ENCODE data around the gene SARNP. TPM values are rescaled to one million over a fixed set of nuclear protein-coding genes. Genes with fewer than 3 reads are reported as not detected.

SARNP gene
- total and polyA plus RNA-seq, 2 donors (not counting 1 experiment from before 2014, with no cell fraction given) = 88.5 to 183 TPM

- no peak overlapping the region for H3K4me2 ChIP-seq (ENCODE audit: extremely low read depth, insufficient read depth, low read length)
- peaks cover 13% of the 10 kb centered on the region for H3K4me1 ChIP-seq (ENCODE audit: control insufficient read depth, extremely low read depth, insufficient read depth, low read length)
- no peaks in the 10 kb centered on the region for H3K9me3 ChIP-seq (ENCODE audit: control insufficient read depth, insufficient read depth, low read depth, low read length)
- TF ChIP-seq EZH2 (IDR thresholded peaks at IDR 0.05; ENCODE audit: low read length, missing control alignments) (no peak), CTCF (conservative IDR thresholded peaks at IDR 0.05 in 1 of 2, IDR thresholded peaks at IDR 0.05 in 1 of 2; ENCODE audit: low read depth in 1 of 2, low read length in 2 of 2) (no peak)
- H2AFZ ChIP-seq (ENCODE audit: low read length) = no peak overlapping the region
- H3K9ac ChIP-seq (ENCODE audit: insufficient read depth, low read length) = no peak overlapping the region
- DNase-seq (ENCODE audit: low read depth in 2 of 2) = no peak
- no peaks in the 10 kb centered on the region for H3K36me3 ChIP-seq (ENCODE audit: control insufficient read depth, insufficient read depth, low read length)
- H3K27ac ChIP-seq (ENCODE audit: insufficient read depth, low read length) = no peak overlapping the region
- H3K4me3 ChIP-seq (replicated peaks in 1 of 4; ENCODE audit: control extremely low read depth in 1 of 4, insufficient read depth in 1 of 4, low read depth in 3 of 4, low read length in 4 of 4) = no peak overlapping the region
- no peaks in the 10 kb centered on the region for H3K27me3 ChIP-seq (ENCODE audit: control insufficient read depth, insufficient read depth, low read length)
- no peaks in the 10 kb centered on the region for H4K20me1 ChIP-seq (ENCODE audit: control insufficient read depth, extremely low read depth, insufficient read depth, low read length)
- no peaks in the 10 kb centered on the region for H3K79me2 ChIP-seq (ENCODE audit: control insufficient read depth, insufficient read depth, low read length)
These were observed 32.3 kb upstream of the SARNP start for GRCh38 chr12:55849616-55850343.

- peak; percentile 99 to 100 for DNase-seq (ENCODE audit: low read depth in 2 of 2)
- H3K27ac ChIP-seq (ENCODE audit: insufficient read depth, low read length) = peak overlapping the region; percentile 99
- no peaks in the 10 kb centered on the region for H3K79me2 ChIP-seq (ENCODE audit: control insufficient read depth, insufficient read depth, low read length)
- H4K20me1 ChIP-seq (ENCODE audit: control insufficient read depth, extremely low read depth, insufficient read depth, low read length) = no peaks in the 10 kb centered on the region
- peak overlapping the region in 3 of 4 experiments; percentile 5 to 42 (median 36) for H3K4me3 ChIP-seq (replicated peaks in 1 of 4; ENCODE audit: control extremely low read depth in 1 of 4, insufficient read depth in 1 of 4, low read depth in 3 of 4, low read length in 4 of 4)
- H3K27me3 ChIP-seq (ENCODE audit: control insufficient read depth, insufficient read depth, low read length) = no peaks in the 10 kb centered on the region
- H3K9ac ChIP-seq (ENCODE audit: insufficient read depth, low read length) = peak overlapping the region; percentile 66
- H3K4me2 ChIP-seq (ENCODE audit: extremely low read depth, insufficient read depth, low read length) = peak overlapping the region; percentile 81
- H3K36me3 ChIP-seq (ENCODE audit: control insufficient read depth, insufficient read depth, low read length) = no peaks in the 10 kb centered on the region
- H3K4me1 ChIP-seq (ENCODE audit: control insufficient read depth, extremely low read depth, insufficient read depth, low read length) = peaks cover 15% of the 10 kb centered on the region
- TF ChIP-seq CTCF (conservative IDR thresholded peaks at IDR 0.05 in 1 of 2, IDR thresholded peaks at IDR 0.05 in 1 of 2; ENCODE audit: low read depth in 1 of 2, low read length in 2 of 2) = no peak
- TF ChIP-seq EZH2 (IDR thresholded peaks at IDR 0.05; ENCODE audit: low read length, missing control alignments) = no peak
- peak overlapping the region; percentile 27 for H2AFZ ChIP-seq (ENCODE audit: low read length)
- H3K9me3 ChIP-seq (ENCODE audit: control insufficient read depth, insufficient read depth, low read depth, low read length) = no peaks in the 10 kb centered on the region
These were observed 30.2 kb upstream of the SARNP start for GRCh38 chr12:55847603-55848291.

- peak overlapping the region; percentile 81 for H3K4me2 ChIP-seq (ENCODE audit: extremely low read depth, insufficient read depth, low read length)
These were observed 29.5 kb upstream of the SARNP start for GRCh38 chr12:55847033-55847432.

More at GRCh38 chr12:55847033-55847432, 29.5 kb upstream of the SARNP start:
- H3K9me3 ChIP-seq (ENCODE audit: control insufficient read depth, insufficient read depth, low read depth, low read length) = no peaks in the 10 kb centered on the region
- peaks cover 15% of the 10 kb centered on the region for H3K4me1 ChIP-seq (ENCODE audit: control insufficient read depth, extremely low read depth, insufficient read depth, low read length)
- no peaks in the 10 kb centered on the region for H3K79me2 ChIP-seq (ENCODE audit: control insufficient read depth, insufficient read depth, low read length)
- peak; percentile 72 to 84 for DNase-seq (ENCODE audit: low read depth in 2 of 2)
- H2AFZ ChIP-seq (ENCODE audit: low read length) = no peak overlapping the region
- H3K4me3 ChIP-seq (replicated peaks in 1 of 4; ENCODE audit: control extremely low read depth in 1 of 4, insufficient read depth in 1 of 4, low read depth in 3 of 4, low read length in 4 of 4) = no peak overlapping the region
- H3K9ac ChIP-seq (ENCODE audit: insufficient read depth, low read length) = peak overlapping the region; percentile 66
- no peaks in the 10 kb centered on the region for H3K36me3 ChIP-seq (ENCODE audit: control insufficient read depth, insufficient read depth, low read length)
- H4K20me1 ChIP-seq (ENCODE audit: control insufficient read depth, extremely low read depth, insufficient read depth, low read length) = no peaks in the 10 kb centered on the region
- H3K27me3 ChIP-seq (ENCODE audit: control insufficient read depth, insufficient read depth, low read length) = no peaks in the 10 kb centered on the region
- peak overlapping the region; percentile 99 for H3K27ac ChIP-seq (ENCODE audit: insufficient read depth, low read length)
- no peak for TF ChIP-seq EZH2 (IDR thresholded peaks at IDR 0.05; ENCODE audit: low read length, missing control alignments)
- TF ChIP-seq CTCF (conservative IDR thresholded peaks at IDR 0.05 in 1 of 2, IDR thresholded peaks at IDR 0.05 in 1 of 2; ENCODE audit: low read depth in 1 of 2, low read length in 2 of 2) = no peak
